Measurements from ENCODE around the gene ZFAND3.

- no peak for TF ChIP-seq CTCF (IDR thresholded peaks at IDR 0.05; ENCODE audit: low read length)
- no peak for TF ChIP-seq EZH2 (optimal IDR thresholded peaks at IDR 0.05; ENCODE audit: low read depth, low read length)
- TF ChIP-seq EZH2phosphoT487 (IDR thresholded peaks at IDR 0.05; ENCODE audit: low read length) = no peak
These were observed 330.5 kb downstream of the ZFAND3 start for GRCh38 chr6:38150021-38150420.
